H1 (cell line): Measurements from ENCODE around the gene CEP89.

Source experiments
- EZH2 ChIP-seq: fragments of 200-600 bp; sonication (generic); IDR thresholded peaks from 2 replicates; pipeline ENCODE4 v1.7.1; 2012; ENCODE audit warnings: low read depth, mild to moderate bottlenecking, moderate library complexity, low read length, inconsistent platforms; ENCODE audit not compliant: severe bottlenecking
- POLR2A ChIP-seq, 2 experiments: IDR thresholded peaks; 1 replicate in 1 of 2; 2 replicates in 1 of 2; pipeline ENCODE4 v1.6.1; 2011; ENCODE audit warnings: low read depth in 2 of 2, low read length in 2 of 2, mild to moderate bottlenecking in 2 of 2; ENCODE audit errors: control extremely low read depth in 1 of 2
- TF ChIP-seq, protein P1 (sequence below), 3 experiments: IDR thresholded peaks; 1 replicate in 2 of 3; 2 replicates in 1 of 3; pipeline versions ENCODE4 v1.5.1 to v1.6.1; 2011; ENCODE audit warnings: low read length in 3 of 3, mild to moderate bottlenecking in 3 of 3, inconsistent platforms in 2 of 3, low read depth in 1 of 3, moderate library complexity in 1 of 3; ENCODE audit not compliant: insufficient read depth in 1 of 3; ENCODE audit errors: control extremely low read depth in 1 of 3

GRCh38 chr19:32866061-32866460, 105.7 kb downstream of the CEP89 start:
- no peak for TF ChIP-seq POLR2A (IDR thresholded peaks at IDR 0.05; ENCODE audit: control extremely low read depth in 1 of 2, low read depth in 2 of 2, low read length in 2 of 2)
- TF ChIP-seq, protein P1, sequence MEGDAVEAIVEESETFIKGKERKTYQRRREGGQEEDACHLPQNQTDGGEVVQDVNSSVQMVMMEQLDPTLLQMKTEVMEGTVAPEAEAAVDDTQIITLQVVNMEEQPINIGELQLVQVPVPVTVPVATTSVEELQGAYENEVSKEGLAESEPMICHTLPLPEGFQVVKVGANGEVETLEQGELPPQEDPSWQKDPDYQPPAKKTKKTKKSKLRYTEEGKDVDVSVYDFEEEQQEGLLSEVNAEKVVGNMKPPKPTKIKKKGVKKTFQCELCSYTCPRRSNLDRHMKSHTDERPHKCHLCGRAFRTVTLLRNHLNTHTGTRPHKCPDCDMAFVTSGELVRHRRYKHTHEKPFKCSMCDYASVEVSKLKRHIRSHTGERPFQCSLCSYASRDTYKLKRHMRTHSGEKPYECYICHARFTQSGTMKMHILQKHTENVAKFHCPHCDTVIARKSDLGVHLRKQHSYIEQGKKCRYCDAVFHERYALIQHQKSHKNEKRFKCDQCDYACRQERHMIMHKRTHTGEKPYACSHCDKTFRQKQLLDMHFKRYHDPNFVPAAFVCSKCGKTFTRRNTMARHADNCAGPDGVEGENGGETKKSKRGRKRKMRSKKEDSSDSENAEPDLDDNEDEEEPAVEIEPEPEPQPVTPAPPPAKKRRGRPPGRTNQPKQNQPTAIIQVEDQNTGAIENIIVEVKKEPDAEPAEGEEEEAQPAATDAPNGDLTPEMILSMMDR (IDR thresholded peaks at IDR 0.05; ENCODE audit: control extremely low read depth in 1 of 3, insufficient read depth in 1 of 3, low read depth in 1 of 3, low read length in 3 of 3): no peak
- no peak for TF ChIP-seq EZH2
